HG02970 (cell line): ENCODE results near the gene GALNT7.

Experiments
- ATAC-seq: cut with Tn5 transposase; IDR thresholded peaks from one replicate; pipeline ENCODE4 v1.9.1; 2021; ENCODE audit warnings: mild to moderate bottlenecking, moderate library complexity, moderate number of reproducible peaks; ENCODE audit not compliant: unreplicated experiment, low FRiP score

GALNT7 gene

DNA sequence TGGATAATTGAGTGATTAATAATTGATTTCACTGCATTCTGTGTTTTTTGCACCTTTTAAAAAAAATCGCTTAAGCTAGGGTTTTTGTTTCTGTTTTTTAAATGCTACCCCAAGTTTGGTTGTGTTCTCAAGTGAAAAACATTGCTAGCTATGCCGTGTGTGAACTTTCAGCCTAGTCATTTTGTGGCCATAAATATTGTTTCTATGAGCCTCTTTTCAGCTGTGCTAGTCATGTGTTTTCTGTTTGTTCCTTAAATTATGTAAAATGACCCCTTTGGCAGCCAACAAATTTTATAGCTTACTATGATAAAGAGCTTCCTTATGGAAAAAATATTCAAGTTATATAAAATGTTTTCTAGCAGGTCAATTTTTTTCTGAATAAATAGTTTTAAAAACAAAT, 59.1 kb downstream of the GALNT7 start:
- ATAC-seq, result no peak

GRCh38 chr4:173230062-173230461, 61.5 kb downstream of the GALNT7 start:
- no peak for ATAC-seq

- no peak for ATAC-seq
Measured at GRCh38 chr4:173231916-173232315, 63.3 kb downstream of the GALNT7 start.

DNA sequence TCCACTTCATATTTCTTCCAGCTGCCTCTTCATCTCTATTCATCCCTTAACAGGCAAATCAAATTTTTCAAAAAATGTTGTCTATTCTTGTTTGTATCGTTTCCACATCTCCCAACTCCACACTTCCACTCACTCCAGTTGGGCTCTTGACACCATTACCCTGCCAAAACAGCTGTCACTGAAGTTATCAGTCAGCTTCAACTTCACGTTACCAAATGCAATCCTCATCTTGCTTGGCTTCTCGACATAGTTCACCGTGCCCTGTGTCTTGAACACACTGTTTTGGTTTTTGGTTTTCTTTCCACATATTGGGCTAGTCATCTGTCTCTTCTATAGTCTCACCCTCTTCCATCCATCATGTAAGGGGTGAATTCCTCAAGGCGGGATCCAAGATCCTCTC, 65.2 kb downstream of the GALNT7 start:
- no peak for ATAC-seq

GRCh38 chr4:173235050-173235449, 66.4 kb downstream of the GALNT7 start:
- ATAC-seq, result no peak

DNA sequence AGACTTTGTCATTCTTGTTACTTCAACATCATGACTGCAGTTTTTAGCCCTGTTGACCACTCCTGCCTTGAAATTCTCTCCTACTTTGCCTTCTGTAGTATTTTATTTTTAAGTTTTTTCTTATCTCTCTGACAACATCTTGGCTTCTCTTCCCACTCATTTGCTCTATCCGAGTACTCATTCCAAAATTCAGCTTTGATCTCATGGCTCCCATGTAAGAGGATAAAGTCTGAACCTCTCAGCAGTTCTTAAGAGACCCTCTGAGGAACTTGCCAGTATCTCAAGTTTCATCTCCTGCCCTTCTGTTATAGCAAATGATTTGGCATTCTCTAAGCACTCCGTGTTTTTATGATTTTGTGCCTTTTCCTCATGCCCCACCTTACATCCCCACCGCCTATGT, 67.7 kb downstream of the GALNT7 start:
- ATAC-seq, result no peak

DNA sequence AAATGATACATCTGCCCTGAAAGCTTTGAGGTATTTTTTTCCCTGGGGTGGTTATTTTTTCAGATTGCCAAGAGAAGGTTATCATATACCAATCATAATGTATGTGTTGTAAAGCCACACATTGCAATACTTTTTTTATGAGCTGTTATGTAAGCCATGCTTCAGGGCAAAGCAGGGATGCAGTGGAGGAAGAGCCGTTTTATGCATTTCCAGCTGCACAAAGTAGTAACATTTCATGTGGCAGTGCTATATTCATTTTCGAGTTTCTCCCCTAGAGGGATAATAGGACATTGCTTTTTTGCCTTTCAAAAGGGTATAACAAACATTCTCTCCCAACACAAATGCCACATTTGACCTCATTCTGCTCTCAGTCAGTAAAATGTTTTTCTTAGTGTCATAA, 68.5 kb downstream of the GALNT7 start:
- no peak for ATAC-seq

DNA sequence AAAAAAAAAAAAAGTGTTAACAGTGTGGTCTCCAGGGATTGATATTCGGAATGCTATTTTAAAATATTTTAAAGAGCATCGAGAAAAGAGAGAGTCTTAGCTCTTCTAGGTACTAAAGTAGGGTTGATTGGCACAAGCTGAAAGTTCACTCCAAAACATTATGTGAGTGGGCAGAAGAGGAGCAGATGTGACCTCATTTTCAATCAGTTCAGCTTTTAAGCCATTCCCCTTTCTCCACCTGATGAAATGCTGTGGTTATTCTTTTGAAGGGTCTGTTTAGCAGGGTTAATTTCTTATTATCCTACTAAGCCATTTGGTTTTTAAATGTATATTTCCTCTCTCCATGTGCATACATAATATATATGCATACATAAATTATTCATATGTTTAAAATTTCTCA, 69.2 kb downstream of the GALNT7 start:
- no peak for ATAC-seq

GRCh38 chr4:173240696-173241095, 72.1 kb downstream of the GALNT7 start:
- no peak for ATAC-seq

GRCh38 chr4:173242466-173243250, 74.0 kb downstream of the GALNT7 start:
- no peak for ATAC-seq

- no peak for ATAC-seq
Measured at GRCh38 chr4:173243321-173243720, 74.7 kb downstream of the GALNT7 start.

GRCh38 chr4:173243917-173244658, 75.5 kb downstream of the GALNT7 start:
- ATAC-seq, result peak; percentile 54

DNA sequence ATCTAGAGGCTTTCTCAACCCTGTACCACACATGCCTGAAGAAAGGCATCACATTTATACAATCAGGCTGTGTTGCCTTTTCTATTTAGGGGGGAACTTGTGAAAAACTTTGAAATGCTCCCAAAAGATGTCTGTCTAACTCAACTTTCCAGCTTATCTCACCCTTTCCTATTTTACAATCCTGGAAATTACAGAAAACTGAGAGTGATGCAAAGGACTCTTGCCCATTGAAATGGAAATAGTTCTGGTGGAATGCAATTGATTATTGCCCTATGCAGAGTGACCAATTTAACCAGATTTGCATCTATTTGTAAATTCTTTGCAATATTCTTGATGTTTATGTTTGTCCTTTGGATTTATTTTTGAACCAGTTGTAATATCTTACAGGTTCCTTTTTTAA, 77.3 kb downstream of the GALNT7 start:
- no peak for ATAC-seq

- ATAC-seq, result no peak
Measured at GRCh38 chr4:173246719-173247118, 78.1 kb downstream of the GALNT7 start.

GRCh38 chr4:173247321-173247720, 78.7 kb downstream of the GALNT7 start:
- no peak for ATAC-seq

- no peak for ATAC-seq
Measured at GRCh38 chr4:173248690-173249089, 80.1 kb downstream of the GALNT7 start.

DNA sequence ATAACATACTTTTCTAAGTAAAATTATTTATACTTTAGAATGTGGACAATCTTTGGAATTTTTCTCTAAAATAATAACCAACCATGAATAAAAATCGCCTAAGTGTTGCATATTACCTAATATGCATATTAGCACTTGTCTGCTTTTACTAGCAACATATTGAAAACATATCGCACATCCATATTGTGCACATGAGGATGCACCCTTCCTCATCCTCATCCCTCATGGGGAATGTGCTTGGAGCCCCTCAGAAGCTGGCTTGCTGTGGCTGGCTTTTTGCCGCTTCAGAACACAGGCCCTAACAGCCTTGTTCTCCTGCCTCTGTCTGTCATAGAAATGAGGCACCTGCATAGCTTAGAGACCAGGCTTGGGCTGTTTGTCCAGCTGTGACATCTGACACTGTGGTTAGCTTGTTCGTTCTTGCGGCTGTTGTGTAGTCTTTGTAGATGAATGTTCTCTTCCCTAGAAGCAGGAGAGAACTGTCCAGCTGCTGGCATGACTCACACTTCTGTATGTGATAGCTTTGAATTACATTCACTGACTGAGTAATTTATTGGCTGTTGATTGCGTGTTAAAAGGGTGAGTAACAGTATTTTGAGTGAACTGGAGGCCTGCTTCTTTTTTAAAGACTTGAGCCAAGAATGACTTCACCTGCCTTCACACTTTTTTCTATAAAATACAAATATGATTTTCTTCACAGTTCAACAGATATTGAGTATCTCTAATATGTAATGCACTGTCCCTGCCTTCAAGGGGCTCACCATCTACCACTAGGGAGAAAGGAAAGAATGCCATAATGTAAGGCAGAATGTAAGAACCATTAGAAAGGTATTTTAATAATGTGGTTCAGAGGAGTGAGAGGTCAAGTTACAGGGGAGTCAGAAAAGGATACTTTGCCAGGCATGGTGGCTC, 83.7 kb downstream of the GALNT7 start:
- peak; percentile 79 for ATAC-seq

- no peak for ATAC-seq
Measured at GRCh38 chr4:173253561-173253960, 85.0 kb downstream of the GALNT7 start.

DNA sequence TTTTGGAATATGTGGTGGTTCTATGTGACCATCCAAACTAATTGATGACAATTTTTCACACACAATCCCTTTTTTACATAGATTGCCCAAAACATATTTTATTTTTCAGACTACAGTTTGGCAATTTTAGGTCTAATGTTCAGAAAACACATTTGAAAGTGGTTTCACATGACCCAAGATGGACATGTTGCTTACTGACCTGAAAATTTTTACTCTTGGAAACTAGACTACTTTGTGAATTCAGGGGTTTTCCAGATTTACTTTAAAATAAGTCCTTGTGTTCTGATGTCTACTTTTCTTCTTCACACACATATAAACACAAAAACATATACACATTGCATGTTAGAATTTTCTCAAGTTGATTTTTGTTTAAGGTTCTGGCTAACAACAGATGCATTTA, 86.0 kb downstream of the GALNT7 start:
- no peak for ATAC-seq

DNA sequence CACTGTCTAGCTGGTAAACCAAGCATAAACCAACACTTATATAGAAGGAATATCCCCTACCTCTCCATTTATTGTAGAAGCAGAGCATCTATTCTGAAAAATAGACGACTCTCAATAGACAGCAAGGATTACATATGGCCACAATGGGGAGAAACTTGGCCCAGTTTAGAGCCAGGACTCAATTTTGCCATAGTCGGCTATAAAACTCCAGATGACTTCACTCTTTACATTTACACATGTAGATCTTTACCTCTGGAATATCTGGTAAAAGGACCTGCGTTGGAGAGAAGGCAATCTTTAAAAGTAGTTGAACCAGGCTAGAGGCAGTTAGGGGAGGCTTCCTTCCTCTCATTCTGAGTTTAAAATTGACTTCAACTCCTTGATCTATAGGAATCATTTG, 88.2 kb downstream of the GALNT7 start:
- no peak for ATAC-seq
